HCT116 (cell line): ENCODE measurements around the gene BRICD5. TPM values are rescaled to one million over a fixed set of nuclear protein-coding genes. Genes with fewer than 3 reads are reported as not detected.

ENCODE experiments used
- ATAC-seq: fragments of 200-7000 bp; cut with Tn5 transposase; 2 replicates; pipeline ENCODE4 v1.9.1; 2020; ENCODE audit warnings: mild to moderate bottlenecking, moderate library complexity
- BruUV-seq: library from RNA; stranded (reverse); fragments of 400-500 nt; replicated peaks from 2 replicates; lab custom pipeline; 2021; lab: Mats Ljungman, UMichigan
- CTCF ChIA-PET: fragments of 300-600 bp; sonication (Branson Sonifier 250); formaldehyde crosslinking; loops from one replicate; lab custom pipeline; 2021; ENCODE audit warnings: antibody characterized with exemption; lab: Charles Lee
- POLR2A ChIA-PET: fragments of 300-600, 350-600 bp; sonication (Branson Sonifier 250); formaldehyde crosslinking; loops from one replicate; lab custom pipeline; 2021; ENCODE audit warnings: antibody characterized with exemption; lab: Charles Lee
- RAD21 ChIA-PET, 2 experiments: fragments of 300-600 bp; sonication (Branson Sonifier 250); formaldehyde crosslinking; loops; one replicate each; lab custom pipeline; 2023; ENCODE audit warnings: low total read pairs in 2 of 2; ENCODE audit not compliant: uncharacterized antibody in 2 of 2, unreplicated experiment in 2 of 2, low non-redundant PET in 1 of 2; lab: Charles Lee
- DNase-seq: peaks from one replicate; pipeline ENCODE4 v3.0.0-alpha.2; 2010; ENCODE audit warnings: low read depth, low spot score
- H2AFZ ChIP-seq: fragments of 200-600 bp; shearing (Covaris generic), sonication (generic); 2 replicates; pipeline ENCODE4 v1.6.1; 2017; ENCODE audit warnings: low read depth, mixed run types, mixed read lengths, antibody characterized with exemption, low read length; ENCODE audit not compliant: poor library complexity, severe bottlenecking
- H3K27ac ChIP-seq: 2 replicates; pipeline ENCODE4 v1.5.1; 2012; ENCODE audit warnings: low read depth, low read length
- H3K27me3 ChIP-seq: fragments of 200-600 bp; sonication (generic); 2 replicates; pipeline ENCODE4 v1.6.1; 2016; ENCODE audit warnings: mixed run types, low read length, mixed read lengths; ENCODE audit not compliant: insufficient read depth
- H3K36me3 ChIP-seq, 2 experiments: fragments of 200-500 bp in 1 of 2; fragments of 200-600 bp in 1 of 2; sonication (Bioruptor generic) in 1 of 2; sonication (generic) in 1 of 2; 2 replicates each; pipeline versions ENCODE4 v1.5.1 to v1.6.1; 2014 to 2016; ENCODE audit warnings: low read length in 2 of 2, inconsistent platforms in 1 of 2, mixed read lengths in 1 of 2, mixed run types in 1 of 2; ENCODE audit not compliant: insufficient read depth in 2 of 2, control insufficient read depth in 1 of 2
- H3K4me1 ChIP-seq, 2 experiments: fragments of 200-600 bp in 1 of 2; sonication (generic) in 1 of 2; 2 replicates each; pipeline versions ENCODE4 v1.5.1 to v1.6.1; 2012 to 2017; ENCODE audit warnings: low read length in 2 of 2, inconsistent platforms in 1 of 2, mild to moderate bottlenecking in 1 of 2, mixed read lengths in 1 of 2, mixed run types in 1 of 2, moderate library complexity in 1 of 2; ENCODE audit not compliant: insufficient read depth in 2 of 2, control insufficient read depth in 1 of 2
- H3K4me2 ChIP-seq: fragments of 200-600 bp; sonication (generic); 2 replicates; pipeline ENCODE4 v1.6.1; 2017; ENCODE audit warnings: mixed run types, low read length, mixed read lengths
- H3K4me3 ChIP-seq, 2 experiments: fragments of 200-600 bp in 1 of 2; sonication (generic) in 1 of 2; replicated peaks in 1 of 2; 2 replicates each; pipeline ENCODE4 v1.5.1; 2011 to 2016; ENCODE audit warnings: low read length in 2 of 2, control low read depth in 1 of 2, low read depth in 1 of 2, mild to moderate bottlenecking in 1 of 2, mixed read lengths in 1 of 2, mixed run types in 1 of 2
- H3K79me2 ChIP-seq: fragments of 200-600 bp; sonication (generic); 2 replicates; pipeline ENCODE4 v1.6.1; 2017; ENCODE audit warnings: mild to moderate bottlenecking, mixed run types, low read length, moderate library complexity, mixed read lengths; ENCODE audit not compliant: insufficient read depth
- H3K9ac ChIP-seq: fragments of 200-600 bp; sonication (generic); 2 replicates; pipeline ENCODE4 v1.6.1; 2016; ENCODE audit warnings: low read length, mixed read lengths
- H3K9me2 ChIP-seq: fragments of 200-600 bp; sonication (generic), shearing (Covaris generic); 2 replicates; pipeline ENCODE4 v1.6.1; 2017; ENCODE audit warnings: mixed run types, mild to moderate bottlenecking, moderate library complexity; ENCODE audit not compliant: insufficient read depth
- H3K9me3 ChIP-seq, 2 experiments: fragments of 200-500 bp in 1 of 2; fragments of 200-600 bp in 1 of 2; sonication (Bioruptor generic) in 1 of 2; sonication (generic) in 1 of 2; 2 replicates each; pipeline ENCODE4 v1.6.1; 2014 to 2017; ENCODE audit warnings: low read length in 2 of 2, mixed read lengths in 2 of 2, inconsistent platforms in 1 of 2, low read depth in 1 of 2, mild to moderate bottlenecking in 1 of 2, mixed run types in 1 of 2, moderate library complexity in 1 of 2; ENCODE audit not compliant: control insufficient read depth in 1 of 2, insufficient read depth in 1 of 2
- H4K20me1 ChIP-seq: fragments of 200-600 bp; sonication (generic), shearing (Covaris generic); 2 replicates; pipeline ENCODE4 v1.6.1; 2017; ENCODE audit warnings: mixed run types, mild to moderate bottlenecking, moderate library complexity; ENCODE audit not compliant: insufficient read depth
- CBX3 ChIP-seq: IDR thresholded peaks from 2 replicates; pipeline ENCODE4 v1.6.1; 2012; ENCODE audit warnings: low read depth
- CEBPB ChIP-seq: IDR thresholded peaks from 2 replicates; pipeline ENCODE4 v1.6.1; 2012; ENCODE audit warnings: low read depth
- EZH2 ChIP-seq: fragments of 200-600 bp; sonication (generic); IDR thresholded peaks from 2 replicates; pipeline ENCODE4 v1.6.1; 2017; ENCODE audit warnings: antibody characterized with exemption, mixed run types
- MAX ChIP-seq: IDR thresholded peaks from 2 replicates; pipeline ENCODE4 v1.6.1; 2012
- POLR2A ChIP-seq: IDR thresholded peaks from 2 replicates; pipeline ENCODE4 v1.7.0; 2011; ENCODE audit warnings: borderline replicate concordance; ENCODE audit not compliant: insufficient read depth, insufficient read length; ENCODE audit errors: extremely low read depth
- POLR2AphosphoS5 ChIP-seq: IDR thresholded peaks from 2 replicates; pipeline ENCODE4 v1.6.1; 2011; ENCODE audit warnings: mild to moderate bottlenecking, low read depth, low read length, moderate library complexity
- RAD21 ChIP-seq: IDR thresholded peaks from 2 replicates; pipeline ENCODE4 v1.6.1; 2012; ENCODE audit warnings: low read depth, mild to moderate bottlenecking
- SIN3A ChIP-seq: IDR thresholded peaks from 2 replicates; pipeline ENCODE4 v1.6.1; 2012; ENCODE audit warnings: low read depth
- SRF ChIP-seq: IDR thresholded peaks from 2 replicates; pipeline ENCODE4 v1.6.1; 2012; ENCODE audit warnings: low read depth
- ZBTB33 ChIP-seq: IDR thresholded peaks from 2 replicates; pipeline ENCODE4 v1.6.1; 2011; ENCODE audit warnings: mild to moderate bottlenecking, low read length, moderate library complexity; ENCODE audit not compliant: insufficient replicate concordance; ENCODE audit errors: extremely low read depth
- intact Hi-C: fragments of 100-400 bp; cut with micrococcal nuclease; formaldehyde crosslinking; loops from 2 replicates; pipeline ENCODE4 v1.10.0; 2022
- total RNA-seq: library from RNA; stranded (reverse); gene quantifications from one replicate; pipeline ENCODE4 v1.2.1, GENCODE V29; 2021; ENCODE audit not compliant: unreplicated experiment

The BRICD5 gene
- total RNA-seq, 1 experiment from 2014 or later = 9.8 TPM

- TF ChIP-seq ZBTB33 = no peak
- TF ChIP-seq SIN3A = no peak
- TF ChIP-seq SRF = no peak
- no peak for TF ChIP-seq EZH2
- TF ChIP-seq RAD21 = no peak
- TF ChIP-seq CEBPB = no peak
- no peak for TF ChIP-seq MAX
- no peak for TF ChIP-seq CBX3
- TF ChIP-seq POLR2A = no peak
These were observed 40.1 kb upstream of the BRICD5 start (continued) for GRCh38 chr16:2250652-2251295.

GRCh38 chr16:2246301-2246885 lies 35.7 kb upstream of the BRICD5 start:
- Histone ChIP-seq H3K79me2 (peaks cover 80% of the 10 kb centered on the region), H3K9me3 (no peaks in the 10 kb centered on the region), H2AFZ (no peak overlapping the region), H3K9ac (no peak overlapping the region), H3K27ac (peak overlapping the region; percentile 22; the same call in 1 of the 2 replicates), H3K9me2 (no peaks in the 10 kb centered on the region), H3K4me1 (peaks cover 5 to 18% of the 10 kb centered on the region in 2 experiments), H3K4me3 (no peak overlapping the region), H4K20me1 (no peaks in the 10 kb centered on the region), H3K36me3 (peaks cover 21 to 48% of the 10 kb centered on the region in 2 experiments; a peak in 3 of 4 replicates), H3K4me2 (no peak overlapping the region), H3K27me3 (no peaks in the 10 kb centered on the region)
- BruUV-seq = no TSS peak
- TF ChIP-seq POLR2A = no peak
- 0 out of 2 replicates have a peak, but pooled peaks have one; percentile 9 for TF ChIP-seq POLR2AphosphoS5
- CTCF ChIA-PET = no interaction called here
- DNase-seq = no peak
- RAD21 ChIA-PET = no interaction called here
- intact Hi-C loops = no loop called here
- ATAC-seq = no peak
- POLR2A ChIA-PET = no interaction called here
